Natural killer cell (primary cell): ENCODE results near the gene ZNF536. TPM values are rescaled to one million over a fixed set of nuclear protein-coding genes. Genes with fewer than 3 reads are reported as not detected.

Source experiments
- ATAC-seq, 3 donors: fragments of 150-1000 bp in 2 of 3; fragments of 200-7000 bp in 1 of 3; cut with Tn5 transposase; 1 replicate in 1 of 3; 2 replicates in 2 of 3; pipeline ENCODE4 v1.10.0; 2021; ENCODE audit warnings: mild to moderate bottlenecking in 2 of 3, moderate library complexity in 2 of 3
- DNase-seq, 2 donors: peaks; one replicate each; pipeline versions ENCODE4 v3.0.0 to v3.0.0-alpha.2; 2013 to 2021; ENCODE audit warnings: mixed read lengths in 1 of 2
- H3K27ac ChIP-seq: one replicate; pipeline ENCODE4 v1.5.1; 2013; ENCODE audit warnings: mild to moderate bottlenecking, low read length
- H3K27me3 ChIP-seq: one replicate; pipeline ENCODE4 v1.6.1; 2013; ENCODE audit warnings: low read length; ENCODE audit not compliant: control insufficient read depth, insufficient read depth
- H3K36me3 ChIP-seq: one replicate; pipeline ENCODE4 v1.6.1; 2013; ENCODE audit warnings: low read length; ENCODE audit not compliant: control insufficient read depth, insufficient read depth
- H3K4me1 ChIP-seq: one replicate; pipeline ENCODE4 v1.6.1; 2013; ENCODE audit warnings: low read length; ENCODE audit not compliant: control insufficient read depth, insufficient read depth
- H3K4me3 ChIP-seq: one replicate; pipeline ENCODE4 v1.5.1; 2013; ENCODE audit warnings: low read length
- H3K9me3 ChIP-seq: one replicate; pipeline ENCODE4 v1.6.1; 2013; ENCODE audit warnings: low read length; ENCODE audit not compliant: control insufficient read depth, insufficient read depth
- H3K27ac Mint-ChIP-seq, 2 donors: one replicate each; pipeline ENCODE4 v1.8.0; 2022; ENCODE audit warnings: mild to moderate bottlenecking in 2 of 2, mixed read lengths in 2 of 2, moderate library complexity in 1 of 2
- H3K27me3 Mint-ChIP-seq, 2 donors: one replicate each; pipeline ENCODE4 v1.8.0; 2022; ENCODE audit warnings: low read depth in 2 of 2, mixed read lengths in 2 of 2
- H3K36me3 Mint-ChIP-seq: one replicate; pipeline ENCODE4 v1.8.0; 2022; ENCODE audit warnings: mixed read lengths
- H3K4me1 Mint-ChIP-seq, 2 donors: one replicate each; pipeline ENCODE4 v1.8.0; 2022; ENCODE audit warnings: mixed read lengths in 2 of 2
- H3K4me3 Mint-ChIP-seq: one replicate; pipeline ENCODE4 v1.8.0; 2022; ENCODE audit warnings: mild to moderate bottlenecking, moderate library complexity, mixed read lengths
- H3K9me3 Mint-ChIP-seq, 2 donors: one replicate each; pipeline ENCODE4 v1.8.0; 2022; ENCODE audit warnings: mixed read lengths in 2 of 2
- CTCF ChIP-seq: fragments of 200-600 bp; IDR thresholded peaks from one replicate; pipeline ENCODE4 v1.8.0; 2022; ENCODE audit warnings: antibody characterized with exemption
- WGBS: methylation state at CpG from one replicate; pipeline ENCODE4 v1.1.7; 2013; ENCODE audit warnings: missing lambda C conversion rate; ENCODE audit not compliant: insufficient coverage; 5-methylcytosine and 5-hydroxymethylcytosine counted together
- intact Hi-C: fragments of 100-400 bp; cut with micrococcal nuclease; formaldehyde crosslinking; loops from one replicate; pipeline ENCODE4 v1.14.2; 2022
- total RNA-seq, 4 donors: library from RNA; stranded (reverse); fragments of 120-200 nt in 1 of 4; gene quantifications; one replicate each; pipeline versions ENCODE4 v1.2.3 to v1.2.4, GENCODE V29; 2013 to 2022

Gene ZNF536
- total RNA-seq, 3 donors from 2014 or later (not counting 1 experiment from before 2014, with no cell fraction given), result not detected

GRCh38 chr19:30376826-30377425 lies 4.7 kb downstream of the ZNF536 start:
- Histone ChIP-seq H3K4me3 (no peak overlapping the region), H3K9me3 (no peaks in the 10 kb centered on the region), H3K27me3 (peaks cover 7% of the 10 kb centered on the region), H3K27ac (no peak overlapping the region), H3K36me3 (no peaks in the 10 kb centered on the region), H3K4me1 (no peaks in the 10 kb centered on the region)
- no peaks in the 10 kb centered on the region for H3K36me3 Mint-ChIP-seq
- WGBS, result 89% methylated on average over 15 of the region's 15 CpGs
- H3K27me3 Mint-ChIP-seq, result peaks cover 16 to 33% of the 10 kb centered on the region in 2 donors
- no peak for TF ChIP-seq CTCF
- DNase-seq (no peak), ATAC-seq (no peak)
- intact Hi-C loops, result no loop called here
- no peaks in the 10 kb centered on the region for H3K4me1 Mint-ChIP-seq
- H3K27ac Mint-ChIP-seq, result no peak overlapping the region
- H3K4me3 Mint-ChIP-seq, result no peak overlapping the region
- no peaks in the 10 kb centered on the region for H3K9me3 Mint-ChIP-seq

DNA sequence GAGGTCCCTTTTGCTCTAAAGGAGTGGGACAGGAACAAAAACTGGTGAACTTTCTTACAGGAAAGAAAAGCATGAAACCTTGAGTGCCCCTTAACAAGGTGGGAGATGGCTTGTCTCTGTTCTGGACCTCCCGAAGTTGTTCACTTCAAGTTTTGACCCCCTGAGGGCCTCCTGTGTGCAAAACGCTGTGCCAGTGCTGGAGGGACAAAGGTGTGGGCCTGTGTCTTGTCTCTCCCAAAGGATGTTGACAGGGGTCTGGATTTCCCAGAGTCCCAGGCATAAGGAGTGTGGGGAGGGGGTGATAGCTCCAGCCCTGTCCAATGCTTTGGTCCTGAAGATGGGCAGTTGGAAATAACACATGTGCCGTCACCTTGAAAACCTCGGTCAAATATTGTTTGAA lies 6.5 kb downstream of the ZNF536 start:
- no peak overlapping the region for H3K27ac Mint-ChIP-seq
- no peaks in the 10 kb centered on the region for H3K36me3 ChIP-seq
- intact Hi-C loops, result no loop called here
- no peaks in the 10 kb centered on the region for H3K36me3 Mint-ChIP-seq
- peaks cover 7% of the 10 kb centered on the region for H3K27me3 ChIP-seq
- peaks cover 0 to 22% of the 10 kb centered on the region in 2 donors for H3K27me3 Mint-ChIP-seq
- no peak overlapping the region for H3K4me3 Mint-ChIP-seq
- H3K9me3 Mint-ChIP-seq, result no peaks in the 10 kb centered on the region
- H3K4me1 ChIP-seq, result no peaks in the 10 kb centered on the region
- no peaks in the 10 kb centered on the region for H3K9me3 ChIP-seq
- H3K27ac ChIP-seq, result no peak overlapping the region
- ATAC-seq, result no peak
- no peak overlapping the region for H3K4me3 ChIP-seq
- no peak for DNase-seq
- no peaks in the 10 kb centered on the region for H3K4me1 Mint-ChIP-seq
- 90% methylated on average over 4 of the region's 4 CpGs for WGBS
- no peak for TF ChIP-seq CTCF

DNA sequence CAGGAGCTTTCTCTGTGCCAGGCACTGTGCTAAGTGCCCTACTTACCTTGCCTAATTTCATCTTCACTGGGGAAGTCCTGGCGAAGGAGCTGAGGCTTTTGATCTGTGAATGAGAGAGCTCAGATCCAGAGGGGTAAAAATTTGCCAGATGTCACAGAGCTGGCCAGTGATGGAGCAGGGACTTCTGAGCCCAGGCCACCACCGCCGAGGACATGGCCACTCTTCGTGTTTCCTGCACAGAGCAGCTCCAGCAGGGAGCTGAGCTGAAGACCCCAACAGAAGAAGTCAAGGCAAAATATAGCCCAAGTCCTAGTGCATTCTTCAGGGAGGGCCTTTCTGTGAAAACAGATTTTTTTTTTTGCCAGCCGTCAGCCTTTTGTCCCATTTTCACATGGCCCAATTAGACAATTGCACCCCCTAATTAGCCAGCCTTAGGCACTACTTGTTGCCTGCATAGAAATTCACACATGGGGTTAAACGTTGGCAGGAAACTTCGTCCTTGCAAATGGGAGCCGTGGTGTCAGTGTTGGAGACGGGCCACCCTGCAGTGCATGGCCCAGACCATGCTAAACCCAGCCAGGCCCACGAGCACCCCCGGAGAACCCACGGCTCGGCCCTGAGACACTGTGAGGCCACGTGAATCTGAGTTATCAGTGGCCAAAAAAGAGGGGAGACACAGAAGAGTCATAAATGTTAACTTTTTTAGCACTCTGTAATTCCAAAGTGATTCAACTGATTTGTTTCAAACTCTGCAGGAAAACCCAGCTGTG lies 7.8 kb downstream of the ZNF536 start:
- no peaks in the 10 kb centered on the region for H3K9me3 ChIP-seq
- no peaks in the 10 kb centered on the region for H3K36me3 ChIP-seq
- no peak for DNase-seq
- WGBS, result 75% methylated on average over 14 of the region's 14 CpGs
- no peaks in the 10 kb centered on the region for H3K36me3 Mint-ChIP-seq
- H3K27ac ChIP-seq, result no peak overlapping the region
- H3K4me3 Mint-ChIP-seq, result no peak overlapping the region
- H3K4me1 Mint-ChIP-seq, result no peaks in the 10 kb centered on the region
- H3K9me3 Mint-ChIP-seq, result no peaks in the 10 kb centered on the region
- peaks cover 4% of the 10 kb centered on the region for H3K27me3 ChIP-seq
- intact Hi-C loops, result no loop called here
- no peak for ATAC-seq
- no peak for TF ChIP-seq CTCF
- no peak overlapping the region for H3K27ac Mint-ChIP-seq
- peaks cover 0 to 22% of the 10 kb centered on the region in 2 donors for H3K27me3 Mint-ChIP-seq
- H3K4me1 ChIP-seq, result no peaks in the 10 kb centered on the region
- no peak overlapping the region for H3K4me3 ChIP-seq
